Measurements from ENCODE around the gene TMEM115. TPM values are rescaled to one million over a fixed set of nuclear protein-coding genes. Genes with fewer than 3 reads are reported as not detected.

The TMEM115 gene
- total RNA-seq, 2 donors from 2014 or later: 73.0 to 76.7 TPM

GRCh38 chr3:50390508-50391224, 31.3 kb upstream of the TMEM115 start:
- no peak overlapping the region for H3K27ac ChIP-seq
- H3K4me1 ChIP-seq (replicated peaks): no peaks in the 10 kb centered on the region
- intact Hi-C loops (cut with DNase I): no loop called here
- peak; percentile 44 for DNase-seq (ENCODE audit: low spot score)
- no peaks in the 10 kb centered on the region for H3K27me3 ChIP-seq (replicated peaks; ENCODE audit: insufficient read depth)
- no peaks in the 10 kb centered on the region for H3K9me3 ChIP-seq
- TF ChIP-seq CTCF (IDR thresholded peaks at IDR 0.05) (no peak), POLR2AphosphoS5 (IDR thresholded peaks at IDR 0.05) (peak; percentile 24)
- H3K4me3 ChIP-seq: no peak overlapping the region
- WGBS: 52% methylated on average over 12 of the region's 12 CpGs
- H3K36me3 ChIP-seq: no peaks in the 10 kb centered on the region

- WGBS: 93% methylated on average over 6 of the region's 6 CpGs
Measured at GRCh38 chr3:50389414-50389767, 30.1 kb upstream of the TMEM115 start.

GRCh38 chr3:50388720-50389413, 29.5 kb upstream of the TMEM115 start:
- Histone ChIP-seq H3K27me3 (replicated peaks; ENCODE audit: insufficient read depth) (no peaks in the 10 kb centered on the region), H3K4me1 (replicated peaks) (no peaks in the 10 kb centered on the region), H3K36me3 (no peaks in the 10 kb centered on the region), H3K27ac (no peak overlapping the region), H3K9me3 (no peaks in the 10 kb centered on the region), H3K4me3 (no peak overlapping the region)
- no peak for DNase-seq (ENCODE audit: low spot score)
- intact Hi-C loops (cut with DNase I): no loop called here
- TF ChIP-seq CTCF (IDR thresholded peaks at IDR 0.05): no peak
- TF ChIP-seq POLR2AphosphoS5 (IDR thresholded peaks at IDR 0.05): no peak
- TF ChIP-seq POLR2A (IDR thresholded peaks at IDR 0.05): no peak
- 87% methylated on average over 22 of the region's 22 CpGs for WGBS

More at GRCh38 chr3:50389414-50389767, 30.1 kb upstream of the TMEM115 start:
- DNase-seq (ENCODE audit: low spot score): no peak
- no peak overlapping the region for H3K27ac ChIP-seq
- intact Hi-C loops (cut with DNase I): no loop called here
- H3K4me1 ChIP-seq (replicated peaks): no peaks in the 10 kb centered on the region
- no peak overlapping the region for H3K4me3 ChIP-seq
- TF ChIP-seq CTCF (IDR thresholded peaks at IDR 0.05) (no peak), POLR2A (IDR thresholded peaks at IDR 0.05) (no peak), POLR2AphosphoS5 (IDR thresholded peaks at IDR 0.05) (no peak)
- no peaks in the 10 kb centered on the region for H3K36me3 ChIP-seq
- H3K27me3 ChIP-seq (replicated peaks; ENCODE audit: insufficient read depth): no peaks in the 10 kb centered on the region
- no peaks in the 10 kb centered on the region for H3K9me3 ChIP-seq

GRCh38 chr3:50388016-50388719, 28.8 kb upstream of the TMEM115 start:
- no peak for TF ChIP-seq POLR2AphosphoS5 (IDR thresholded peaks at IDR 0.05)
- TF ChIP-seq POLR2A (IDR thresholded peaks at IDR 0.05): no peak
- TF ChIP-seq CTCF (IDR thresholded peaks at IDR 0.05): peak in 1 of 4 experiments; percentile 11
- intact Hi-C loops (cut with DNase I): no loop called here
- Histone ChIP-seq H3K4me3 (no peak overlapping the region), H3K36me3 (no peaks in the 10 kb centered on the region), H3K4me1 (replicated peaks) (no peaks in the 10 kb centered on the region), H3K9me3 (no peaks in the 10 kb centered on the region), H3K27me3 (replicated peaks; ENCODE audit: insufficient read depth) (no peaks in the 10 kb centered on the region), H3K27ac (no peak overlapping the region)
- 78% methylated on average over 23 of the region's 25 CpGs for WGBS
- DNase-seq (ENCODE audit: low spot score): no peak

Data from prostate gland (tissue), 2 donors.